ENCODE measurements around the gene COIL.

COIL gene

DNA sequence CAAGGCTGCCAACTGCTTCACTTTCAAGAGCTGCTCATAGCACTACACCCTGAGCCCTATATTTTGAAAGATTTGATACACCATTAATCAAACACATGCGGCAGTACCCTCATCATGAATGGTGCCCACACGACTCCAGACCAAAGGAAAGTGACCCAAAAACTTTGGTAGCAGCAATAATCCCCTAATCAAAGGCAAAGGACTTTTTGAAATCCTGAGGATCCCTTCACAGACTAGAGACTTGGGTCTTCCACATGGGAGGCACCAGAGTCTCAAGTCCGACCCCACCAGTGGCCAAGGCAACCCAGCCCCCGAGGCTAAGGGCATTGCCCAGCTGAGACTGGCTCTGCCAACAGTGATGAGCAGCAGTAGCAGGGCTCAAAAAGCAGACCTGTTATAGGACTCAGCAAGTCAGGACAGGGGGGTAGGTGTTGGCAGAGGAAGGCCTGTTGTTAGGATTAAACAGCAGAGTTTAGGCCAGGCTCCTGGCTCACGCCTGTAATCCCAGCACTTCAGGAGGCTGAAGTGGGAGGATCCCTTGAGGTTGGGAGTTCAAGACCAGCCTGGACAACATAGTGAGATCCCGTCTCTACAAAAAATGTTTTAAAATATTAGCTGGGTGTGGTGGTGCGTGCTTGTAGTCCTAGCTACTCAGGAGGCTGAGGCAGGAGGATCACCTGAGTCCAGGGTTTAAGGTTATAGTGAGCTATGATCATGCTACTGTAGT, 50.2 kb downstream of the COIL start:
- in situ Hi-C loops (cut with HindIII; ENCODE audit: low sequenced_read_pairs), result no loop called here

- in situ Hi-C loops (cut with HindIII; ENCODE audit: low sequenced_read_pairs), result no loop called here
Measured at GRCh38 chr17:56909742-56910508, 50.9 kb downstream of the COIL start.

DNA sequence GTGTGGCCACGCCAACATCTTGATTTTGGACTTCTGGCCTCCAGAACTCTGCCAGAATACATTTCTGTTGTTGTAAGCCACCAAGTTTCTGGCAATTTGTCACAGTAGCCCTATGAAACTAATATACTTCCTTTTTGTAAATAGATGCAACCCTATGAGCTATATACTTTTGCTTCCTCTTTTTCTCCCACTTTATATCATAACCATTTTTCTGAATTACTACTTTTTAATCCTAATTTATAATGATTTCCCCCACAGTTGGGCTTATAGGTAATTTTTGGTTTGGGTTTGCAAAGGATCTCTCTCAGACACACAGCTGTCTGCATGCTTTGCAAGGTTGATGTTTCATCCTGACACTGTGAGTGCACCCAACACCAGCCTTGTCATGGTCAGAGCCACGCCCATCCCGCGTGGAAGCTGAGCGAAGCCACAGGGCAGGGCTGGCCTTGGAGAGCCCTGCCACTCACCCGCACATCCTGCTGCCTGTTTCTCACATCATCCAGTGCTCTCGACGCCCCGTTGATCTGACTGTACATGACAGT, 52.8 kb downstream of the COIL start:
- in situ Hi-C loops (cut with HindIII; ENCODE audit: low sequenced_read_pairs), result no loop called here

GRCh38 chr17:56903560-56903959, 57.3 kb downstream of the COIL start:
- in situ Hi-C loops (cut with HindIII; ENCODE audit: low sequenced_read_pairs), result no loop called here

DNA sequence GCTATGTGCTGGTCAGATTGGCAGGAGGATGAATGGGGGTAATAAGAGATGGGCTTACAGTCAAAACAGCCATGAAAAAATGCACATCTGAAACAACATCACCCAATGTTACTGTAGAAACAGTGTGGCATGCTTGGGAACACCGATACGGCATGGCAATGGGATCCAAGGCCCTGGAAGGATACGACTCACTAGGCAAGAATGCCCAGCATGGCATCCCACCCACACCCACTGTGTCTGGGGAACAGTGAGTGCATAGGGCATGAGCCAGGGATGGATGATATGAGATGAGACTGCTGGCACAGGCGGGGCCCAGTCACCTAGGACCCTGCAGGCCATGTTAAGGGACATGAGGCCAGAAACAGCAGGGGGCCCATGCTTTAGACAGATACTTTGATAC, 58.5 kb downstream of the COIL start:
- in situ Hi-C loops (cut with HindIII; ENCODE audit: low sequenced_read_pairs), result no loop called here

- in situ Hi-C loops (cut with HindIII; ENCODE audit: low sequenced_read_pairs), result no loop called here
Measured at GRCh38 chr17:56899403-56899802, 61.4 kb downstream of the COIL start.

GRCh38 chr17:56898874-56899273, 62.0 kb downstream of the COIL start:
- in situ Hi-C loops (cut with HindIII; ENCODE audit: low sequenced_read_pairs), result no loop called here

GRCh38 chr17:56897646-56898424, 63.0 kb downstream of the COIL start:
- in situ Hi-C loops (cut with HindIII; ENCODE audit: low sequenced_read_pairs), result no loop called here

- in situ Hi-C loops (cut with HindIII; ENCODE audit: low sequenced_read_pairs), result no loop called here
Measured at GRCh38 chr17:56896968-56897359, 63.9 kb downstream of the COIL start.

GRCh38 chr17:56896217-56896967, 64.5 kb downstream of the COIL start:
- in situ Hi-C loops (cut with HindIII; ENCODE audit: low sequenced_read_pairs), result no loop called here

DNA sequence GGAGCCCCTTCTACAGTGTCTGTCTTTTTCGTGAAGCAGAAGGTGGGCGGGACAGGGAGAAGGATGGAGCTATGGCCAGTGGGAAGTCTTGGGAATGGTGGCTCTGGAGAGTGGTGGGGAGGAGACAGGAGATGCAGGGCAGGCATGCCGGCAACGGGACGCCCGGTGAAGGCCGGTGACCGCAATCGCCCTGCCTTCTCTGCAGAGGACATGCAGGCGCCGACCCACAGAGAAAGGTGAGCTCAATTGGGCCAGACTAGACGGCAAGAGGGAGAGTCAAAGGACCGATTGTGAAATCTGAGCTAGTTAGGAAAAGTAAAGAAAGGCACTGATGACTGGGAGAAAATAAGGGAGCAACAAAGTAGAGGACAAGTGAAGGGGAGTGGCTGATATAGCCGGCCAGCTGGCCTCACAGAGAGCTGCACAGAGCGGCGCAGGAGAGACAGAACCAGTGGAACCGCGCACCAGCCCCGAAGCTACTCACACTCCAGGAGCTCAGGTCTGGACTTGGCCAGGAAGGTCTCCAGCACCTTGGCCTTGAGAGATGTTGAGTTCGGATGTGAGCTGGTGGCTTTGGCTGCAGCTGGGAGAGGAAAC, 65.9 kb downstream of the COIL start:
- in situ Hi-C loops (cut with HindIII; ENCODE audit: low sequenced_read_pairs), result no loop called here

DNA sequence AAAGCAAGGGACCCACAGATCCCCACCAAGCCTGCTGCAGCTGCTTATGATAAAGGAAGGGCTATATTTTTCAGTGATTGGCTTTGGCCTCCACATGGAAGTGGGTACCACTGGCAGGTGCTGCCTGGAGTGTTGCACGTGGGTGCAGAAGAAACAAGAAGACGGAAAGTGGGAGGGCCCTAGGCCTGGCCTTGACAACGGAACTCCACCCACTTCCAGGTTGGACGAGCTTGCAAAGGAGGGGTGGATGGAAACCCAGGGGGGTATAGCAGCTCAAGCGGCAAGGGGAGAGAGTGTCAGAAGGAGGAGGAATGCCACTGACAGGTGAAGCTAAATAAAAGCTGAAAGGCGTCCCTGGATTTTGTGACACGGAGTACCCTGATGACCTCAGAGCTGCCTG, 67.3 kb downstream of the COIL start:
- in situ Hi-C loops (cut with HindIII; ENCODE audit: low sequenced_read_pairs), result no loop called here

- in situ Hi-C loops (cut with HindIII; ENCODE audit: low sequenced_read_pairs), result no loop called here
Measured at GRCh38 chr17:56892333-56892732, 68.5 kb downstream of the COIL start.

- in situ Hi-C loops (cut with HindIII; ENCODE audit: low sequenced_read_pairs), result no loop called here
Measured at GRCh38 chr17:56891751-56892150, 69.1 kb downstream of the COIL start.

- in situ Hi-C loops (cut with HindIII; ENCODE audit: low sequenced_read_pairs), result no loop called here
Measured at GRCh38 chr17:56890906-56891674, 69.8 kb downstream of the COIL start.

DNA sequence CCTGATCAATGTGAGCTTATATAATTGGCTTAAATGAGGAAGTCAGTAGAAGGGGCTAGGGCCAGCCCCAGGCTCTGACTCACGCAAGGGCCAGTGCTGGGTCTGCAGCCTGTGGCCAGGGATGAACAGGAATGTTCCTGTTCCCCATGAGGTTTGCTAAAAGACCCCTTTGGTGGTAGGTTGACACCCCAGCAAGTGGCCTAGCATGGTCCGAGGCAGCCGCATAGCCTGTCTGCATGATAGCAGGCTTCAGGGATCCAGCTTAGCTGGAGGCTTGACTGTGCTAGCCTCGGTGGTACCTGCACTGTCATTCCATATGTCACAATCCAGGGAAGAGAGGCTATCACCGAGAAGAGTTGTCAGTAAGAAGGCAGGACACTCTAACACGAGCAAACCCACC, 70.5 kb downstream of the COIL start:
- in situ Hi-C loops (cut with HindIII; ENCODE audit: low sequenced_read_pairs), result no loop called here
